ENCODE measurements around the gene NPAS3.

DNA sequence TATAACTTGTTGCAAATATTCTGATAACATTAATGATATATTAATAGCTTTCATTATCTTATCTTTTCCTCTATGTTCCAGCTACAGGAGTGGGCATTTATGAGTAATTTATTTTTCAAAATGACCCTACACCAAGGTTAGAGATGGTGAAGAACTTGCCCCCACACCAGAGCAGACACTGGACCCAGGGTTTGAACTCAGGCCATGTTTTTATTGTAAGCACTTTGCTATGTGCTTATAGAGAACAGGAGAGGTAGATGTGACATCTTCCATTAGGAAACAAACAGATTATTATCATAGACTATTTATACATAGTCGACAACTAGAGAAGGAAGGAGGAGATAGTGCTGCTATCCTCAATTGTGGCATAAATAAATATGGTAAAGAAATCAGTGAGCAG is 747.0 kb downstream of the NPAS3 start:
- TF ChIP-seq CTCF (conservative IDR thresholded peaks at IDR 0.05; ENCODE audit: low read depth, low read length) (no peak), EZH2 (IDR thresholded peaks at IDR 0.05; ENCODE audit: borderline replicate concordance, low read depth, low read length, poor library complexity, severe bottlenecking) (no peak)
